ENCODE results near the gene CBX2. TPM values are rescaled to one million over a fixed set of nuclear protein-coding genes. Genes with fewer than 3 reads are reported as not detected.

Gene CBX2
- total and polyA plus RNA-seq, 7 donors = 0.40 to 2.3 (median 0.57) TPM

- H3K27me3 ChIP-seq (ENCODE audit: insufficient read depth in 3 of 3, low read length in 2 of 3) = peaks cover 0 to 94% (median 15%) of the 10 kb centered on the region in 3 donors
- H3K4me1 ChIP-seq = peaks cover 5% of the 10 kb centered on the region
- DNase-seq (no peak), ATAC-seq (no peak)
- H3K4me3 ChIP-seq = no peak overlapping the region
- intact Hi-C loops (cut with DNase I) = loop anchor here in 1 of 2 donors (10.0 kb wide), 1 partner anchor 134 kb away; no protein-coding TSS in a partner anchor
- WGBS, 3 donors = 72 to 78% (median 77%) methylated on average over 12 of the region's 12 CpGs
- no peak overlapping the region for H3K27ac ChIP-seq
- no peaks in the 10 kb centered on the region for H3K36me3 ChIP-seq (ENCODE audit: insufficient read depth in 1 of 2, low read depth in 1 of 2)
- H3K9me3 ChIP-seq = no peaks in the 10 kb centered on the region
- TF ChIP-seq, protein P1, sequence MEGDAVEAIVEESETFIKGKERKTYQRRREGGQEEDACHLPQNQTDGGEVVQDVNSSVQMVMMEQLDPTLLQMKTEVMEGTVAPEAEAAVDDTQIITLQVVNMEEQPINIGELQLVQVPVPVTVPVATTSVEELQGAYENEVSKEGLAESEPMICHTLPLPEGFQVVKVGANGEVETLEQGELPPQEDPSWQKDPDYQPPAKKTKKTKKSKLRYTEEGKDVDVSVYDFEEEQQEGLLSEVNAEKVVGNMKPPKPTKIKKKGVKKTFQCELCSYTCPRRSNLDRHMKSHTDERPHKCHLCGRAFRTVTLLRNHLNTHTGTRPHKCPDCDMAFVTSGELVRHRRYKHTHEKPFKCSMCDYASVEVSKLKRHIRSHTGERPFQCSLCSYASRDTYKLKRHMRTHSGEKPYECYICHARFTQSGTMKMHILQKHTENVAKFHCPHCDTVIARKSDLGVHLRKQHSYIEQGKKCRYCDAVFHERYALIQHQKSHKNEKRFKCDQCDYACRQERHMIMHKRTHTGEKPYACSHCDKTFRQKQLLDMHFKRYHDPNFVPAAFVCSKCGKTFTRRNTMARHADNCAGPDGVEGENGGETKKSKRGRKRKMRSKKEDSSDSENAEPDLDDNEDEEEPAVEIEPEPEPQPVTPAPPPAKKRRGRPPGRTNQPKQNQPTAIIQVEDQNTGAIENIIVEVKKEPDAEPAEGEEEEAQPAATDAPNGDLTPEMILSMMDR (IDR thresholded peaks at IDR 0.05) = no peak
Measured at GRCh38 chr17:79781012-79781650, 3.2 kb downstream of the CBX2 start.

DNA sequence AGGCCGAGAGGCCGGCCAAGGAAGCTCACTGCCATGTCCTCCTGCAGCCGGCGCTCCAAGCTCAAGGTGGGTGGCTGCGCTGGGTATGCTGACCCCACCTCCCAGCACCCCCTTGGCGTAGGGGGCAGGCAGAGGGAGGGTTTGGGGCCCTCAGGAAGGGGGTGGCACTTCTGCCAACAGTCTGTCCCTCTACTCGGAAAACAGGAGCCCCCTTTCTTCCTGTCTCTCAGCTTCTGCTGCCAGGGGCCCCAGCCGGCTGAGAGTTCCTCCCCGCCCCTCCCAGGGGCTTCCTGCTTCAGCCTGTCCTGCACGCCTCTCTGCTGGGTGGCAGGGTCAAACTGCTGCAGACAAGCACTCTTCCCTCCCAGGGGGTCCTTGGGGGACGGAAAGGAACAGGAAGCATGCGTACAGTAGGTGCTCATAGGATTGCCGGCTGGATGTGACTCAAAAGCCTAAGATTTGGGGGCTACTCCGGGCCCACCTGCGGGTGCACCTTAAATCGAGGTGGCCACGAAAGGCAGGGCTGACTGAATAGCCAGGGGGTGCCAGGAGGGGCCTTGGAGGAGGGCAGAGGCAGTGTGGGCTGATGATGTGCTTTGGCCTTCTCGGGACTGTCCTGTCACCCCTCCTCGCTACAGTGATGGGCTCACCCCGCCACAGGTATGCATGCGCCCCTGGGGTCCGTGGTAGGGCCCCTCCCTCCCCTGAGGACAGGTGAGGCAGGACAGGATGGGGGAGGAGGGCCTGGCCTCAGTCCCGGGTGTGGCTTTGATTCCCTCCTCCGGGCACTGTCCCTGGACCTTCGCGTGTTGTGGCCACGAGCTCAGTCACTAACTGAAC lies 4.0 kb downstream of the CBX2 start:
- intact Hi-C loops (cut with DNase I) = loop anchor here in 1 of 2 donors (10.0 kb wide), 1 partner anchor 133 kb away; no protein-coding TSS in a partner anchor
- Histone ChIP-seq H3K27ac (no peak overlapping the region), H3K27me3 (ENCODE audit: insufficient read depth in 3 of 3, low read length in 2 of 3) (peaks cover 0 to 94% (median 14%) of the 10 kb centered on the region in 3 donors), H3K36me3 (ENCODE audit: insufficient read depth in 1 of 2, low read depth in 1 of 2) (no peaks in the 10 kb centered on the region), H3K4me3 (no peak overlapping the region), H3K9me3 (no peaks in the 10 kb centered on the region), H3K4me1 (peaks cover 5% of the 10 kb centered on the region)
- WGBS, 3 donors = 82 to 87% (median 85%) methylated on average over 26 to 27 of the region's 27 CpGs
- DNase-seq (no peak), ATAC-seq (no peak)
- TF ChIP-seq, protein P1 (IDR thresholded peaks at IDR 0.05) = no peak

DNA sequence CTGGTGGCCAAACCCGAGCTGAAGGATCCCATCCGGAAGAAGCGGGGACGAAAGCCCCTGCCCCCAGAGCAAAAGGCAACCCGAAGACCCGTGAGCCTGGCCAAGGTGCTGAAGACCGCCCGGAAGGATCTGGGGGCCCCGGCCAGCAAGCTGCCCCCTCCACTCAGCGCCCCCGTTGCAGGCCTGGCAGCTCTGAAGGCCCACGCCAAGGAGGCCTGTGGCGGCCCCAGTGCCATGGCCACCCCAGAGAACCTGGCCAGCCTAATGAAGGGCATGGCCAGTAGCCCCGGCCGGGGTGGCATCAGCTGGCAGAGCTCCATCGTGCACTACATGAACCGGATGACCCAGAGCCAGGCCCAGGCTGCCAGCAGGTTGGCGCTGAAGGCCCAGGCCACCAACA lies 5.9 kb downstream of the CBX2 start:
- Histone ChIP-seq H3K4me1 (peaks cover 5% of the 10 kb centered on the region), H3K4me3 (no peak overlapping the region), H3K27ac (no peak overlapping the region), H3K9me3 (no peaks in the 10 kb centered on the region), H3K27me3 (ENCODE audit: insufficient read depth in 3 of 3, low read length in 2 of 3) (peaks cover 0 to 89% (median 14%) of the 10 kb centered on the region in 3 donors), H3K36me3 (ENCODE audit: insufficient read depth in 1 of 2, low read depth in 1 of 2) (no peaks in the 10 kb centered on the region)
- intact Hi-C loops (cut with DNase I) = loop anchor here in 1 of 2 donors (10.0 kb wide), 1 partner anchor 131 kb away; no protein-coding TSS in a partner anchor
- ATAC-seq = no peak
- TF ChIP-seq, protein P1 (IDR thresholded peaks at IDR 0.05) = no peak
- WGBS, 3 donors = 90 to 94% (median 92%) methylated on average over 18 of the region's 18 CpGs
- DNase-seq = no peak

DNA sequence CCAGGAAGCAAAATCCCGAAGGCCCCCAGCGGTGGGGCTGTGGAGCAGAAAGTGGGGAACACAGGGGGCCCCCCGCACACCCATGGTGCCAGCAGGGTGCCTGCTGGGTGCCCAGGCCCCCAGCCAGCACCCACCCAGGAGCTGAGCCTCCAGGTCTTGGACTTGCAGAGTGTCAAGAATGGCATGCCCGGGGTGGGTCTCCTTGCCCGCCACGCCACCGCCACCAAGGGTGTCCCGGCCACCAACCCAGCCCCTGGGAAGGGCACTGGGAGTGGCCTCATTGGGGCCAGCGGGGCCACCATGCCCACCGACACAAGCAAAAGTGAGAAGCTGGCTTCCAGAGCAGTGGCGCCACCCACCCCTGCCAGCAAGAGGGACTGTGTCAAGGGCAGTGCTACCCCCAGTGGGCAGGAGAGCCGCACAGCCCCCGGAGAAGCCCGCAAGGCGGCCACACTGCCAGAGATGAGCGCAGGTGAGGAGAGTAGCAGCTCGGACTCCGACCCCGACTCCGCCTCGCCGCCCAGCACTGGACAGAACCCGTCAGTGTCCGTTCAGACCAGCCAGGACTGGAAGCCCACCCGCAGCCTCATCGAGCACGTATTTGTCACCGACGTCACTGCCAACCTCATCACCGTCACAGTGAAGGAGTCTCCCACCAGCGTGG lies 6.5 kb downstream of the CBX2 start:
- Histone ChIP-seq H3K27ac (no peak overlapping the region), H3K36me3 (ENCODE audit: insufficient read depth in 1 of 2, low read depth in 1 of 2) (no peaks in the 10 kb centered on the region), H3K4me1 (peaks cover 5% of the 10 kb centered on the region), H3K27me3 (ENCODE audit: insufficient read depth in 3 of 3, low read length in 2 of 3) (peaks cover 0 to 89% (median 12%) of the 10 kb centered on the region in 3 donors), H3K9me3 (no peaks in the 10 kb centered on the region), H3K4me3 (no peak overlapping the region)
- TF ChIP-seq, protein P1 (IDR thresholded peaks at IDR 0.05) = no peak
- DNase-seq (no peak), ATAC-seq (no peak)
- intact Hi-C loops (cut with DNase I) = loop anchor here in 1 of 2 donors (5.0 to 10.0 kb wide), 2 partner anchors 130 to 208 kb away; no protein-coding TSS in a partner anchor
- 95 to 97% (median 95%) methylated on average over 31 of the region's 31 CpGs for WGBS, 3 donors

Measured in psoas muscle (tissue), 8 donors.